ENCODE results near the gene CCDC88C.

The CCDC88C gene

GRCh38 chr14:91399868-91400640, 17.6 kb downstream of the CCDC88C start:
- DNase-seq (ENCODE audit: extremely low read depth in 1 of 2, low read depth in 1 of 2): no peak

- no peak for DNase-seq (ENCODE audit: extremely low read depth in 1 of 2, low read depth in 1 of 2)
Measured at GRCh38 chr14:91398707-91399106, 18.9 kb downstream of the CCDC88C start.

GRCh38 chr14:91397965-91398591, 19.5 kb downstream of the CCDC88C start:
- no peak for DNase-seq (ENCODE audit: extremely low read depth in 1 of 2, low read depth in 1 of 2)

GRCh38 chr14:91396959-91397815, 20.4 kb downstream of the CCDC88C start:
- DNase-seq (ENCODE audit: extremely low read depth in 1 of 2, low read depth in 1 of 2): no peak

- no peak for DNase-seq (ENCODE audit: extremely low read depth in 1 of 2, low read depth in 1 of 2)
Measured at GRCh38 chr14:91396013-91396660, 21.5 kb downstream of the CCDC88C start.

- no peak for DNase-seq (ENCODE audit: extremely low read depth in 1 of 2, low read depth in 1 of 2)
Measured at GRCh38 chr14:91395466-91395865, 22.2 kb downstream of the CCDC88C start.

- no peak for DNase-seq (ENCODE audit: extremely low read depth in 1 of 2, low read depth in 1 of 2)
Measured at GRCh38 chr14:91394105-91395081, 23.2 kb downstream of the CCDC88C start.

GRCh38 chr14:91392623-91393303, 24.9 kb downstream of the CCDC88C start:
- DNase-seq (ENCODE audit: extremely low read depth in 1 of 2, low read depth in 1 of 2): no peak

- no peak for DNase-seq (ENCODE audit: extremely low read depth in 1 of 2, low read depth in 1 of 2)
Measured at GRCh38 chr14:91390165-91390778, 27.3 kb downstream of the CCDC88C start.

- no peak for DNase-seq (ENCODE audit: extremely low read depth in 1 of 2, low read depth in 1 of 2)
Measured at GRCh38 chr14:91389150-91389549, 28.5 kb downstream of the CCDC88C start.

- no peak for DNase-seq (ENCODE audit: extremely low read depth in 1 of 2, low read depth in 1 of 2)
Measured at GRCh38 chr14:91388551-91388975, 29.1 kb downstream of the CCDC88C start.

- no peak for DNase-seq (ENCODE audit: extremely low read depth in 1 of 2, low read depth in 1 of 2)
Measured at GRCh38 chr14:91387951-91388381, 29.7 kb downstream of the CCDC88C start.

- DNase-seq (ENCODE audit: extremely low read depth in 1 of 2, low read depth in 1 of 2): no peak
Measured at GRCh38 chr14:91387169-91387835, 30.3 kb downstream of the CCDC88C start.

GRCh38 chr14:91385697-91386096, 31.9 kb downstream of the CCDC88C start:
- no peak for DNase-seq (ENCODE audit: extremely low read depth in 1 of 2, low read depth in 1 of 2)

- no peak for DNase-seq (ENCODE audit: extremely low read depth in 1 of 2, low read depth in 1 of 2)
Measured at GRCh38 chr14:91385224-91385623, 32.4 kb downstream of the CCDC88C start.

GRCh38 chr14:91383439-91383838, 34.2 kb downstream of the CCDC88C start:
- DNase-seq (ENCODE audit: extremely low read depth in 1 of 2, low read depth in 1 of 2): no peak

- DNase-seq (ENCODE audit: extremely low read depth in 1 of 2, low read depth in 1 of 2): no peak
Measured at GRCh38 chr14:91381801-91382670, 35.6 kb downstream of the CCDC88C start.

All from stimulated activated CD8-positive, alpha-beta memory T cell treated with anti-CD3 and anti-CD28 coated beads, Interleukin-7, amount 100 ng/mL, for 48 hours (primary cell).